Colonic mucosa (tissue), 4 donors: Measurements from ENCODE around the gene MTX1. TPM values are rescaled to one million over a fixed set of nuclear protein-coding genes. Genes with fewer than 3 reads are reported as not detected.
A peak's percentile ranks its signal among the peaks of the same experiment; 100 is the strongest.

Experiments used
- DNase-seq: peaks from one replicate; pipeline ENCODE4 v3.0.0-alpha.2; 2020
- H3K27ac ChIP-seq: fragments of 200-600 bp; one replicate; pipeline ENCODE4 v1.8.0; 2021
- H3K27me3 ChIP-seq: fragments of 200-600 bp; one replicate; pipeline ENCODE4 v1.8.0; 2021
- H3K36me3 ChIP-seq: fragments of 200-600 bp; one replicate; pipeline ENCODE4 v1.8.0; 2021
- H3K4me1 ChIP-seq: fragments of 200-600 bp; one replicate; pipeline ENCODE4 v1.8.0; 2021; ENCODE audit warnings: mild to moderate bottlenecking
- H3K4me3 ChIP-seq: fragments of 200-600 bp; one replicate; pipeline ENCODE4 v1.8.0; 2021
- H3K9ac ChIP-seq, 2 donors: one replicate each; pipeline ENCODE4 v1.7.0; 2013; ENCODE audit warnings: control low read depth in 2 of 2, low read depth in 2 of 2, low read length in 2 of 2
- H3K9me3 ChIP-seq: fragments of 200-600 bp; one replicate; pipeline ENCODE4 v1.8.0; 2021
- CTCF ChIP-seq: fragments of 200-600 bp; IDR thresholded peaks from one replicate; pipeline ENCODE4 v1.8.0; 2022; ENCODE audit warnings: antibody characterized with exemption, mild to moderate bottlenecking
- intact Hi-C: fragments of 100-400 bp; cut with DNase I; formaldehyde crosslinking; loops from one replicate; pipeline ENCODE4 v1.14.1; 2022
- total RNA-seq, 2 donors: library from RNA; stranded (reverse); fragmentation: NEBNext Ultra II Directional in 1 of 2; extraction: Animal tissue kit (Norgen Biotek cat#: 25700) in 1 of 2; gene quantifications; one replicate each; pipeline ENCODE4 v1.2.1, GENCODE V29; 2021
- donor health status: healthy.
- donor health status: DM: no; HTN: no; CAD: no.
- donor health status: DM: no; HTN: no; CAD: no.

The MTX1 gene
- total RNA-seq, 2 donors from 2014 or later: 37.5 to 55.8 TPM

- peak within 1 kb of the TSS; percentile 65 to 89 for H3K9ac ChIP-seq
- H3K27me3 ChIP-seq: no peaks in the 10 kb centered on the region
- intact Hi-C loops: no loop called here
- no peak for TF ChIP-seq CTCF
- H3K36me3 ChIP-seq: no peaks in the 10 kb centered on the region
- peak; percentile 91 for DNase-seq
- peaks cover 12% of the 10 kb centered on the region for H3K4me1 ChIP-seq
- H3K9me3 ChIP-seq: no peaks in the 10 kb centered on the region
- peak within 1 kb of the TSS; percentile 96 for H3K27ac ChIP-seq
- peak within 1 kb of the TSS; percentile 86 for H3K4me3 ChIP-seq
Measured at GRCh38 chr1:155255243-155256007, 46.9 kb downstream of the MTX1 start, which contains the start of gene ENTREP3. ENTREP3 (minus strand) TSS chr1:155255483; CDS start chr1:155254877, 606 bp downstream.

- Histone ChIP-seq H3K27ac (peak overlapping the region; percentile 96), H3K4me1 (peaks cover 19% of the 10 kb centered on the region), H3K4me3 (peak overlapping the region; percentile 86), H3K9me3 (no peaks in the 10 kb centered on the region), H3K27me3 (no peaks in the 10 kb centered on the region), H3K36me3 (no peaks in the 10 kb centered on the region), H3K9ac (peak overlapping the region; percentile 65 to 89)
- intact Hi-C loops: no loop called here
- DNase-seq: no peak
- no peak for TF ChIP-seq CTCF
Measured at GRCh38 chr1:155256058-155256852, 47.8 kb downstream of the MTX1 start.

- H3K9ac ChIP-seq: no peak overlapping the region
- intact Hi-C loops: no loop called here
- no peak for TF ChIP-seq CTCF
- H3K4me3 ChIP-seq: no peak overlapping the region
- no peaks in the 10 kb centered on the region for H3K9me3 ChIP-seq
- H3K27me3 ChIP-seq: no peaks in the 10 kb centered on the region
- peaks cover 6% of the 10 kb centered on the region for H3K36me3 ChIP-seq
- H3K4me1 ChIP-seq: peaks cover 12% of the 10 kb centered on the region
- no peak for DNase-seq
- no peak overlapping the region for H3K27ac ChIP-seq
Measured at GRCh38 chr1:155260276-155260675, 51.8 kb downstream of the MTX1 start.

- TF ChIP-seq CTCF: no peak
- Histone ChIP-seq H3K27ac (peak overlapping the region; percentile 78), H3K4me3 (peak overlapping the region; percentile 71), H3K36me3 (peaks cover 11% of the 10 kb centered on the region), H3K9me3 (no peaks in the 10 kb centered on the region), H3K9ac (peak overlapping the region; percentile 80 to 96), H3K4me1 (peaks cover 12% of the 10 kb centered on the region), H3K27me3 (no peaks in the 10 kb centered on the region)
- DNase-seq: no peak
- intact Hi-C loops: no loop called here
Measured at GRCh38 chr1:155261493-155261851, 53.0 kb downstream of the MTX1 start.

GRCh38 chr1:155261852-155262673, 53.6 kb downstream of the MTX1 start, which contains the start of gene SCAMP3:
SCAMP3 (minus strand) TSS chr1:155262360; CDS start chr1:155262151, 209 bp downstream.
- peak within 1 kb of the TSS; percentile 80 to 96 for H3K9ac ChIP-seq
- intact Hi-C loops: no loop called here
- peaks cover 14% of the 10 kb centered on the region for H3K36me3 ChIP-seq

More at GRCh38 chr1:155261852-155262673, 53.6 kb downstream of the MTX1 start, which contains the start of gene SCAMP3:
- Histone ChIP-seq H3K4me3 (peak within 1 kb of the TSS; percentile 71), H3K27ac (peak within 1 kb of the TSS; percentile 78), H3K9me3 (no peaks in the 10 kb centered on the region), H3K27me3 (no peaks in the 10 kb centered on the region), H3K4me1 (peaks cover 12% of the 10 kb centered on the region)
- DNase-seq: peak; percentile 97
- no peak for TF ChIP-seq CTCF
